COR-L47 (cell line): ENCODE results near the gene TRAPPC11.

Experiments
- DNase-seq: peaks from one replicate; lab custom pipeline; 2025; lab: John Stamatoyannopoulos, UW

The TRAPPC11 gene

DNA sequence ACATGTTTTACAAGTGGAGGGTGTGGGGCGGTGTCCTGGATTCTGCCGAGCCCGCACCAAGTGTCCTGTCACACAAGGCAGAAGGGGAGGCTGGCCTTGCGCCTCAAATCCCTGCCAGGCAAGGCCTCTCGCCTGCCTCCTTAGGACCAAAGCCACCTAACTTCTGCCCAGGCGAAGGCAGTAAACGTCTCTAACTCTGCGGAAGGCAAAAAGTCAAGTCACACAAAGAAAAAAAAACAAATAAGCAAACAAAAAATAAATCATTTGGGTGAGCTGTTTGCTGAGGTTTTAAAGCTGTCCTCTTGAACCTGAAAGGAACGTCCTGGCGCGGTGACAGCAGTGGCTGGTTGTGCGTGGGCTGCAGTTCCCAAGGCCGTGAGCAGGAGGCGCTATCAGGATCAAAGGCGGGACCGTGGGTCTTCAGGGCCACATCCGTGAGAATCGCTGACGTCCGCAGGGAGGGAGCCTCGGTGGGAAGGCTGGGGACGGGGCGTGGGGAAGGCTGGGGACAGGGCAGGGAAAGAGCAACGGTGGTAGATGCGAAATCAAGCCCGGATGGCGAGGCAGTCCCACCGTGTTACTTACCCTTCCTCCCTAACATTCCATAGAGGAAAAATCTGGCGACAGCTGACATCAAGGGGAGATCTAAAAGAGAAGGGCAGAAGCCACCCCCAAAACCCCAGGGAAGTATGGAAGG lies 99.1 kb downstream of the TRAPPC11 start:
- no peak for DNase-seq

DNA sequence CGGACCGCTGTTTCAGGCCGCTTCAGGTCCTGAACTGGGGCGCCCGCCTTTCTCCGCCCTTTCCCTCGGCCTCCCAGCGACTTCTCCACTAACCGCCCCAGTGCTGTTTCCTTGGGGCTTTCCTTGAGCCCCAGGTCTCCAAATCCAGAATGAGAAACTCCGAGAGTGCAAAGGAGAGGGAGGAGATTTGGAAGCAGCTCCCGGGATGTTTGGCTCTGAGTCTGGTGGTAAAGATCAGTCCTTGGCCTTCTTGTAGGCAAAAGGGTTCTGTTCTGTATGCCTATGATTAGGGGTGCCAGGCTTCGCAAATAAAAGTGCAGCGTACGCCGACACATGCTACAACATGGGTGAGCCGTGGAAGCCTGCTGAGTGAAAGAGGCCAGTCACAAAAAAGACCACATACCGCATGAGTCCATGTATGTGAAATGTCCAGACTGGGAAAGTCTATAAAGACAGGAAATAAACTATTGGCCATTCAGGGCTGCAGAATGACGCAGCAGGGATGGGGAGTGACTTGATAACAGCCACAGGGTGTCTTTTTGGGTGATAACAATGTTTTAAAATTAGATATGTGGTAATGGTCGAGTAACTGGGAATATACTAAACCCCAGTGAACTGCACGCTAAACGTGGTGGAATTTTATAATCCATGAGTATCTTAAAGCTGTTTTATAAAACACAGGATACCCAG lies 99.8 kb downstream of the TRAPPC11 start:
- no peak for DNase-seq

DNA sequence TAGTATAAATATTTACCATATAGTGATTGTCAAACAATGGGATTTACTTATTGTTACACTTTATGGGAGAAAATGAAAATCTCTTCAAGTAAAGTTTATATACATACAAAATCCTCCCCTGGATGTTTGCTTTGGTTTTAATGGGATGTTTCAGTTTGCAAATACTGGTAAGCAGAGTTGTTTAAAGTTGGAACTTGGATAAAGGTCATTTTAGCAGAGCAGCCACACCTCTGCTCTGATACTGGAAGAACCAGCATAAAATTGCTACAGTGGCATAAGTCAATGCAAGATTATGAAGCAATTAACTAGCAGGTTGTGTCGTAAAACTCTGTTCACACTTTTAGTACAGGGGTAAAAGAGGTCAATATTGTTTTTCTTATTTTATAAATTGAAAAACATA lies 101.2 kb downstream of the TRAPPC11 start:
- no peak for DNase-seq
